GM18519 (cell line): ENCODE measurements around the gene RGS9BP.
"Not testable (repeated sequence)": the region's sequence is repeated elsewhere in the genome, so short reads cannot be mapped to it uniquely, and the experiment has no call there.

ENCODE experiments used
- ATAC-seq: cut with Tn5 transposase; IDR thresholded peaks from one replicate; pipeline ENCODE4 v1.9.1; 2021; ENCODE audit warnings: mild to moderate bottlenecking, moderate library complexity; ENCODE audit not compliant: unreplicated experiment, low FRiP score

RGS9BP gene

DNA sequence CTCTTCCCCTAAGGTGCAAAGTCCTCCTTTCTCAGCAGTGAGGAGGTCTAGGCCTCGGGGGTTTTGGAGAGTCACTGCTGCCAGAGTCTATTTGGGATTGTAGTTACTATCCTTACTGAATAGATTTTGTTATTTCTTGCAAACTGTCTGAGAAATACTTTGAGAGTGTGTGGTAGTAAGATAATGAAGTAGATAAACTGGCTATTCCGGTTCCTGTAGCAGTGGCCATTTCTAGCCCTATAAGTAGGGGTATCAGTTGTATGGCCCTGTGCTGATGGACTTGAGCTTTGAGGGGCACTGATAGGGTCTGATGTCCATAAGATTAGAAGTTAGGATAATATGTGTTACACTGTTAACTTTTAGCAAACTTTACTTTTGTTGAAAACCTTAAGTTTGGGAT is 18.7 kb downstream of the RGS9BP start:
- not testable (repeated sequence) for ATAC-seq

DNA sequence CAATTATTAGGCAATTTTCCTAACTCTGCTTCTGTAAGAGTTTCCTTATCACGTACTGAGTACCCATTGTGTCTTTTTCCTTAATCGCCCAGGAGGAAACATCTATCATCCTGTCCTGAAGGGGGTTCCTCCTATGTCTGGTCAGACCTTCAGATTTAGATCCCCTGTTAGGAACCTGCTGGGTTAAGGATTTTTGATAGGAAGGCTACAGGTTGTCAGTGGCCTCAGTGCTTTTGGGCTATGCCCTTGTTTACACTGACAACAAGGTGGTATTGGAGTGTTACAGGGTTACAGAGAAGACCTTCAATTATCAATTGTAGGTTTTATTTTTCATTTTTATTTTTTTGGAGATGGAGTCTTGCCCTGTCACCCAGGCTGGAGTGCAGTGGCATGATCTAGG is 19.2 kb downstream of the RGS9BP start:
- ATAC-seq: not testable (repeated sequence)

DNA sequence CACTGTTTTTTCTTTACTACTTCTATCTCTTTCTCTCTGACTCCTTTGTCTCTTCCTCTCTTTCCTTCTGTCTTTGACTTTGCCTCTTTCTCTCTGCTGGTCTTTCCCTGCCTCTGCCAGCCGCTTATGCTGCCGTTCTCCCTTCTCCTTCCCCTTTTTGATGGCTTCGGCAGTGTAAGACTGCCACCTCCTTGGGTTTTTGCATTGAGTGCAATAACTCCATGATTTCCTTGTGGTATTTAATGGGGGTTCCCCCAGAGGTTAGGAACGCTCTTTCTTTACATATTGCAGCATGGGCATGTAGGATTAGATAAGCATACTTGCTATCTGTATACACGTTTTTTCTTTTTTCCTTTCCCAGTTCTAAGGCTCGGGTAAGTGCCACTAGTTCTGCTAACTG is 19.9 kb downstream of the RGS9BP start:
- ATAC-seq: not testable (repeated sequence)

DNA sequence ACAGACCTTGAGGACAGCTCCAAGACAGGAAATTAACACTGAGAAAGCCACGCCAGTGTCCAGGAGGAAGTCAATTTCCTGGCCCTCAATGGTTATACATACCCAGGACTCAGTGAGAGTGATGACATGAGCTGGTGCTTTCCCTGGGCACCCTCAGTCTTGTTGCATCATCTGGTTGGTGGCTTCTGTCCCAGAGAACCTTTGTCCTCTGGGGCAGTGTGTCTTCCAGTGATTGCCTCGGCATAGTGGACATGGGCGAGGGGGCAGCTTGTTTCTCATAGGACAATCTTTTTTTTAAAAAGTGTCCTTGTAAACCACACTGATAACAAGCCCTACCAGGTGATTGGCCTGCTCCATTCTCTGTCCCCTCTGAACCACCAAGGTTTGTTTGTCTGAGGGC is 21.1 kb downstream of the RGS9BP start:
- not testable (repeated sequence) for ATAC-seq

DNA sequence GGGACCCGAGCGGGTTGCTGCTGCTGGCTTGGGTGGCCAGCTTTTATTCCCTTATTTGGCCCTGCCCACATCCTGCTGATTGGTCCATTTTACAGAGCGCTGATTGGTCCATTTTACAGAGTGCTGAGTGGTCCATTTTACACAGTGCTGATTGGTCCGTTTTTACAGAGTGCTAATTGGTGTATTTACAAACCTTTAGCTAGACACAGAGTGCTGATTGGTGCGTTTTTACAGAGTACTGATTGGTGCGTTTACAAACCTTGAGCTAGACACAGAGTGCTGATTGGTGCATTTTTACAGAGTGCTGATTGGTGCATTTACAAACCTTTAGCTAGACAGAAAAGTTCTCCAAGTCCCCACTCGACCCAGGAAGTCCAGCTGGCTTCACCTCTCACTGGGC is 24.5 kb downstream of the RGS9BP start:
- ATAC-seq: not testable (repeated sequence)

DNA sequence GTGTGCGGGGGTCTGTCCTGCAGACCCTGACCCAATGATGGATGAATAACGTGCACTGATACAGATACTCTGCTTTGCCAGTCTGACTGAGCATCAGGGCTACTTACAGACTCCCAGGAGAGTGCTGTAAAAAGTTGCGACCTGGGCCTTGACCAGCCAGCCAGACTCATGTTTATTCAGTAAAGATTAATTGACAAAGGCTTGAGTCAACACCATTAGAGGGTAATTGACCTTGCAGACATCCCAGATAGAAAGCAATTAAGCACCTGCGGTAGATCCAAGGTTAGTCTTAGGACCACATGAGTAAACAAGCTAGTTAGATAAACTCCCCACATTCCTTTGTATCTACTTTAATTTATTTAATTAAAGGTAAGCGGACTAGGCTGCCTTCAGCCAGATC is 26.4 kb downstream of the RGS9BP start:
- no peak for ATAC-seq

DNA sequence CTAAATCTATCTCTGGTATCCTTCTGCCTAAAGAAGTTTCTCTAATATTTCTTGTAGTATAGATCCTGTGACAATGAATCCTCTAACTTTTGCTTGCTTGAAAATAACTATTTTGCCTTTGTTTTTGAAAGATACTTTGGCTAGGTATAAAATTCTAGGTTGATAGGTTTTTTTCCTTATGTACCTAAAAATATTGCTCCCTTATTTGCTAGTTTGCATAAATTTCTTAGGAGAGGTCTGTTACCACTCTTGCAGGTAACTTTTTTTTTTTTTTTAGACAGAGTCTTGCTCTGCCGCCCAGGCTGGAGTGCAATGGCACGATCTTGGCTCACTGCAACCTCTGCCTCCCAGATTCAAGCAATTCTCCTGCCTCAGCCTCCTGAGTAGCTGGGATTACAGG is 28.4 kb downstream of the RGS9BP start:
- ATAC-seq: not testable (repeated sequence)

DNA sequence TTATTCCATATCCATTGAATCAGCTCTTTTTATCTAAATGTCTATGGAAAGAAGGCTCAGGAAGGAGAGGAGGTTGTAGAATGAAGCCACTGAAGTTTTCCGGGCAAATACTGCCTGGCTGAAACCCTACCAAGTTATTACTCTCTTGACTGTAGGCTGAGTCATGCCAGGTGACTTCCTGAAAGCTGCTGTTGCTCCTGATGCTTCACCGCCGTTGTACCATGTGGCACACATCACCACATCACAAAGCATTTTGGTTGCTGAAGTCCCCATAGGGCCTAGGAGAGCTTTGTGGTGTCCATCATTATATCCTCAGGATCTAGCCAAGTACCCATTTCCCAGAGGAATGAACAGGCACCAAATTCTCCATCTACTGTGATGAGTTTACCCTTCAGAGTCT is 32.8 kb downstream of the RGS9BP start:
- no peak for ATAC-seq

DNA sequence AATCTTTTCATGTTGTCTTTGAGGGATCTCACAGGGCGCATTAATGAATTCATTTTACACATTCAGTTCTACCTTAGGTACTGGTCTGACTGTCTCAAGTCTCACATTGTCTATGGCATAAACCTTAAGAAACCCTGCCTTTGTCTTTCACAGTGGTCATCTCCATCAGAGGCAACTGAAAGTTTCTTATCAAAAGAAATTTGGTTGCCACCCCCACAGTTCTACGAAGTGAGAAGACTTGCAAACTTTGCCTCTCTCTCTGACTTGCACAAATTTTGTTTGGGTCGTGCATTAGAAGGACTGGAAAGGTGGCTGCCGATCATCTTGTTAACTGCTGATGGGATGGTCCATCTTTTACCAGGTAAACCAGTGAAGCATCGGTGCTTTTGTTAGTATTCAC is 33.4 kb downstream of the RGS9BP start:
- no peak for ATAC-seq

DNA sequence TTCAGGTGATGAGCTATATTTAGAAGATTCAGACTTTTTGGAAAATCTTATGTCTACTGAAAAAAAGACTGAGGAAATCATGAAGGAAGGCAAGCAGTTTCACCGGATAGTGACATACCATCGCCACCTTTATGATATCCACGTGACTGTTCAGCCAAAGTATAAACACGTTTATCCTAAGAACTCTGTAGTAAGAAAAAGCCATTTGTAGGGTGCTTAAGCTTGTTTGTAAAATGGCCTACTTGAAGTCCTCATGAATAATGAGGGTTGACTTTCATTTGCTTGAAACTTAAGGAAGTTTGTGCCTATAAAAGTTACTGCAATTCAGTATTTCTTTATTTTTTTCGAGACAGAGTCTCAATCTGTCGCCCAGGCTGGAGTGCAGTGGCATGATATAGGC is 36.1 kb downstream of the RGS9BP start:
- no peak for ATAC-seq

DNA sequence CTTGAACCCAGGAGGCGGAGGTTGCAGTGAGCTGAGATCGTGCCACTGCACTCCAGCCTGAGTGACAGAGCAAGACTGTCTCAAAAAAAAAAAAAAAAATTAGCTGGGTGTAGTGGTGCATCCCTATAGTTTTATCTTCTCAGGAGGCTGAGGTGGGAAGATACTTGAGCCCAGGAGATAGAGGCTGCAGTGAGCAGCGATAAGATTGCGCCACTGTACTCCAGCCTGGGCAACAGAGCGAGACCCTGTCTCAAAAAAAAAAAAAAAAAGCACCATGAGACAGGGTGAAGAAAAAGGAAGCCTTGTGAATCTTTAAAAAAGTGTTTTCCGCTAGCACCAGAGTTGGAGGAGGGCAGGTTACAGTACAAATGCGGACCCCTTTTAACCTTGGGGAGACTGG is 40.6 kb downstream of the RGS9BP start:
- not testable (repeated sequence) for ATAC-seq

DNA sequence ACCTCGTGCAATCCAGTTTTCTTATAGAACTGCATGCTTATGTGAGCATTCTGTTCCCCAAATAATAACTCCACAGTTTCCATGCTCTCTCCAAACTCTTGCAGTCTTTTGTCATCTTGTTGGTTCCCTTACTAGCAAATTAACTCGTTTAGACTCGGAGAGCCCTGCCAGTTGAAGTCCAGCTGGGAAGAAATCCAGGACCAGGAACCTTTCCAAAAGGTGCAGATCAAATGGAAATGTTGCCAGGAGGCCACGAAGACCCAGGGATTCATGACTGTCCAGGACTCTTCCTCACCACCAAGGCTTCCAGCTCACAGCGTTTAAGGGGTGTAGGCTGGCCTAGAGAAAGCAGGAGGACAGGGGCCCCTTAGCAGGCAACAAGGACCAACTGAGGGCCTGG is 41.8 kb downstream of the RGS9BP start:
- ATAC-seq: no peak

DNA sequence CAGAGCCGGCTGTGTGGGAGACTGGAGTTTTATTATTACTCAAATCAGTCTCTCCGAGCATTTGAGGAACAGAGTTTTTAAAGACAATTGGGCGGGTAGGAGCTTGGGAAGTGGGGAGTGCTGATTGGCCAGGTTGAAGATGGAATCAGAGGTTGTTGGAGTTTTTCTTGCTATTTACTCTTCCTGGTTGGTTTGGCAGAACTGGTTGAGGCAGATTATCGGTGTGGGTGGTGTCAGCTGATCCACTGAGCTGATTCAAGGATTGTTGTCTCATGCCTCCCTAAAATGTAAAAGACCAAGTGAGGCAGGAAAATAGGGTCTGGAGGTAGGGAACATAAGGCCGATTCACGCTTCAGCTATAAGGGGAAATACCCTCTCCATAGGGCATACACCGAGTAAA is 42.6 kb downstream of the RGS9BP start:
- ATAC-seq: no peak

DNA sequence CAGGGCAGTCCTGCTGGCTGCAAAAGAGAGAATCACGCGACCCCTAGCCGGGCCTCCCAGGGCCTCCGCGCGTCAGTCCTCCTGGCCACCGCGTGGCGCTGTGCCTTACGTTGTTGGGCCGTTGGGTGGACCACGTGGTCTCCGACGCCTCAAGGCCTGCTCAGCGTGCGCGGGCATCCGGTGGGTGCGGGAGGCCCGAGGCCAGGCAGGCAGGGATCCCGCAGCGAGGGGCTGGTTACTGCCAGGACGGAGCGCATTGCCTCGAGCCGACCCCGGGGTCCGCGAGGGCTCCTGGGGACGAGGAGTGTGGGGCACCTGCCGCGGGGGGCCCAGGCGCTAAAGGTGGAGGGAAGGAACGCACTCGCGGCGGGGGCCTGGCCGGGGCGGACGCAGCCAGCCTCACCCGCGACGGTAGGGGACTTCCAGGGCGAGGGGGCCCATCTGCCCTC is 44.0 kb downstream of the RGS9BP start, which contains the start of gene TDRD12:
TSS of gene TDRD12 (plus strand) at position 157 of the 449 bp plus-strand sequence. CDS start 306 bp downstream, outside the sequence.
- no peak for ATAC-seq

DNA sequence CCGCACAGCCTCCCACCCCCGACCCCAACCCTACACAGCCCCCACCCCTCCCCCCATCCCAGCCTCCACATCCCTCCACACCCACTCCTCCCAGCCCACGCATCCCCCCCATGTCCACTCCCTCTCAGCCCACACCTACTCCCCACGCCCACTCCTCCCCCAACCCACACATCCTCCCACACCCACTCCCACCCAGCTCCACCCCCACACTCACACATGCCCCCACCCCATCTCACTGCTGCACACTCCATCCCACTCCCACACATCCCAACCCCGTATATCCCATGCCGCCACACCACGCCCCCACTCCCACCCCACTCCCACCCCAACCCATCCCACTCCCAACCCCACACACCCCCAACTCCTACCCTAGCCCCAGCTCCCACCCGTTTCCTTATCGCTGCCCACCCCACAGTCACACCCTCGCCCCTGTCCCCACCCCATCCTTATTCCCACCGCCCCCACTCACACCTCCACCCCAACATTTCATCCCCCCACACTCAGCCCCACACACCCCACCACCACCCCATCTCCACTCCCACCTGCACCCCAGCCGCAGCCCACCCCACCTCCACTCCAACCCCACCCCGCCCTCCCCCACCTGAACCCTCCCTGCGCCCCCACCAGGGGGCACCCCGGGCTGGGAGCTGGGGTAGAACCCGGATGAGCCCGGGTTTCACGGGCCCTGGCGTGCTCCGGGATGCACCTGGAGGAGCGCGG is 44.7 kb downstream of the RGS9BP start:
- ATAC-seq: no peak

DNA sequence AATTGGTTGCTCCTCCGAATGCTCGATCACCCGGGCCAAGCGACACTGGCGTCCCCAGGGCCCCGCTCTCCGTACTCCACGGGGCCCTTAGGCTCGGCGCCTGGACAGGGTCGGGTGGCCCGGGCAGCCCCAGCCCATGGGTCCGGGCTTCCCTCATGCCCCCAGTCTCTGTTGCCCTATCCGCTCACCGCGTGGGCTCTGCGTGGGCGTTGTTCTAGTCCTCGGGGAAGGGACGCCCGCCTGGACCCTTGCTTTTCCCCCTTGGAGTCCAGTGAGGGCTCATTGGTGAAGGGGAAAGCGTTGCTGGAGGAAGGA is 45.2 kb downstream of the RGS9BP start:
- no peak for ATAC-seq
